IMR-90 (cell line): ENCODE results near the gene MAEL. TPM values are rescaled to one million over a fixed set of nuclear protein-coding genes. Genes with fewer than 3 reads are reported as not detected.

Experiments used
- ATAC-seq: fragments of 200-7000 bp; cut with Tn5 transposase; 2 replicates; pipeline ENCODE4 v1.9.1; 2020; ENCODE audit warnings: low read depth, mild to moderate bottlenecking, moderate library complexity
- BruUV-seq: library from RNA; stranded (reverse); fragments of 400-500 nt; replicated peaks from 2 replicates; lab custom pipeline; 2021; lab: Mats Ljungman, UMichigan
- CTCF ChIA-PET: fragments of 300-600 bp; formaldehyde crosslinking; extraction: SDS; loops from one replicate; lab custom pipeline; 2021; ENCODE audit warnings: antibody characterized with exemption; lab: Yijun Ruan, JAX
- POLR2A ChIA-PET: fragments of 300-600 bp; sonication (Branson Sonifier 250); formaldehyde crosslinking; loops from one replicate; lab custom pipeline; 2022; ENCODE audit warnings: antibody characterized with exemption; ENCODE audit not compliant: unreplicated experiment; lab: Charles Lee
- DNase-seq: peaks from one replicate; pipeline ENCODE4 v3.0.0; 2013
- H2AFZ ChIP-seq: replicated peaks from 2 replicates; pipeline ENCODE3; 2013; ENCODE audit warnings: low read length, mild to moderate bottlenecking; ENCODE audit not compliant: poor library complexity
- H2AK5ac ChIP-seq: 2 replicates; pipeline ENCODE4 v1.6.1; 2013; ENCODE audit warnings: low read depth, low read length, inconsistent platforms
- H2AK9ac ChIP-seq: replicated peaks from 2 replicates; pipeline ENCODE3; 2013; ENCODE audit warnings: mild to moderate bottlenecking, low read depth, low read length, moderate library complexity; ENCODE audit not compliant: poor library complexity
- H2BK120ac ChIP-seq: 2 replicates; pipeline ENCODE4 v1.6.1; 2013; ENCODE audit warnings: low read depth, low read length, inconsistent platforms
- H2BK15ac ChIP-seq: 3 replicates; pipeline ENCODE4 v1.6.1; 2013; ENCODE audit warnings: low read depth, low read length, inconsistent platforms
- H2BK20ac ChIP-seq: 2 replicates; pipeline ENCODE4 v1.6.1; 2013; ENCODE audit warnings: low read depth, mild to moderate bottlenecking, inconsistent platforms, low read length, moderate library complexity
- H2BK5ac ChIP-seq: 2 replicates; pipeline ENCODE4 v1.6.1; 2013; ENCODE audit warnings: mild to moderate bottlenecking, low read depth, low read length, inconsistent platforms; ENCODE audit not compliant: poor library complexity, severe bottlenecking
- H3K14ac ChIP-seq: replicated peaks from 2 replicates; pipeline ENCODE4 v1.6.1; 2013; ENCODE audit warnings: low read depth, low read length, inconsistent platforms
- H3K18ac ChIP-seq: 2 replicates; pipeline ENCODE4 v1.6.1; 2013; ENCODE audit warnings: low read depth, low read length, control low read depth
- H3K23ac ChIP-seq: 2 replicates; pipeline ENCODE4 v1.6.1; 2013; ENCODE audit warnings: low read depth, low read length, inconsistent platforms
- H3K27ac ChIP-seq: 2 replicates; pipeline ENCODE4 v1.5.1; 2013; ENCODE audit warnings: mild to moderate bottlenecking, control low read depth, low read length; ENCODE audit not compliant: insufficient read depth
- H3K27me3 ChIP-seq: 2 replicates; pipeline ENCODE4 v1.6.1; 2013; ENCODE audit warnings: low read length; ENCODE audit not compliant: control insufficient read depth, insufficient read depth
- H3K36me3 ChIP-seq: 2 replicates; pipeline ENCODE4 v1.6.1; 2013; ENCODE audit warnings: low read length, mixed read lengths; ENCODE audit not compliant: control insufficient read depth, insufficient read depth
- H3K4ac ChIP-seq: 2 replicates; pipeline ENCODE4 v1.6.1; 2013; ENCODE audit warnings: low read depth, low read length, inconsistent platforms
- H3K4me1 ChIP-seq: 2 replicates; pipeline ENCODE4 v1.6.1; 2013; ENCODE audit warnings: low read length, mixed read lengths; ENCODE audit not compliant: control insufficient read depth, insufficient read depth
- H3K4me2 ChIP-seq: 2 replicates; pipeline ENCODE4 v1.6.1; 2013; ENCODE audit warnings: low read depth, mild to moderate bottlenecking, control low read depth, low read length, moderate library complexity
- H3K4me3 ChIP-seq: 2 replicates; pipeline ENCODE4 v1.5.1; 2013; ENCODE audit warnings: low read depth, mild to moderate bottlenecking, control low read depth, low read length, moderate library complexity; ENCODE audit not compliant: insufficient read depth
- H3K56ac ChIP-seq: 2 replicates; pipeline ENCODE4 v1.6.1; 2013; ENCODE audit warnings: low read length, inconsistent platforms; ENCODE audit not compliant: insufficient read depth; ENCODE audit errors: extremely low read depth
- H3K79me1 ChIP-seq, 2 experiments: 2 replicates each; pipeline ENCODE4 v1.6.1; 2013; ENCODE audit warnings: low read length in 2 of 2, inconsistent platforms in 1 of 2, low read depth in 1 of 2
- H3K9ac ChIP-seq: 2 replicates; pipeline ENCODE4 v1.6.1; 2013; ENCODE audit warnings: low read depth, low read length, control low read depth
- H3K9me1 ChIP-seq: 2 replicates; pipeline ENCODE4 v1.6.1; 2013; ENCODE audit warnings: low read length, inconsistent platforms; ENCODE audit not compliant: insufficient read depth
- H3K9me3 ChIP-seq: 2 replicates; pipeline ENCODE4 v1.6.1; 2013; ENCODE audit warnings: low read length; ENCODE audit not compliant: control insufficient read depth, insufficient read depth
- H4K20me1 ChIP-seq: 2 replicates; pipeline ENCODE4 v1.6.1; 2013; ENCODE audit warnings: low read length, inconsistent platforms; ENCODE audit not compliant: insufficient read depth
- H4K5ac ChIP-seq: 2 replicates; pipeline ENCODE4 v1.6.1; 2013; ENCODE audit warnings: mild to moderate bottlenecking, low read depth, low read length, control low read depth
- H4K8ac ChIP-seq, 2 experiments: 2 replicates each; pipeline ENCODE4 v1.6.1; 2013; ENCODE audit warnings: low read depth in 2 of 2, low read length in 2 of 2, control low read depth in 1 of 2, inconsistent platforms in 1 of 2
- H4K91ac ChIP-seq: 2 replicates; pipeline ENCODE4 v1.6.1; 2013; ENCODE audit warnings: low read depth, low read length, inconsistent platforms; ENCODE audit not compliant: insufficient read depth
- WGBS, 2 experiments: methylation state at CpG; one replicate each; pipeline versions ENCODE4 v1.1.5 to v1.1.7; 2013; ENCODE audit warnings: missing lambda C conversion rate in 2 of 2; ENCODE audit not compliant: insufficient read length in 1 of 2; ENCODE audit errors: extremely low coverage in 2 of 2; 5-methylcytosine and 5-hydroxymethylcytosine counted together
- dilution Hi-C: fragments of 300-500 bp; cut with HindIII; formaldehyde crosslinking; loops from one replicate; pipeline ENCODE4 v1.14.3; 2018; ENCODE audit warnings: low sequenced_read_pairs; ENCODE audit not compliant: unreplicated experiment
- in situ Hi-C: fragments of 300-500 bp; cut with MboI; formaldehyde crosslinking; loops from 3 replicates; pipeline ENCODE4 v1.14.3; 2019; ENCODE audit warnings: low sequenced_read_pairs, inconsistent platforms, mixed read lengths
- intact Hi-C: fragments of 100-400 bp; cut with micrococcal nuclease; formaldehyde crosslinking; loops from 2 replicates; pipeline ENCODE4 v1.10.0; 2022
- polyA plus RNA-seq, 3 experiments: library from polyadenylated mRNA; depleted of rRNA; stranded (reverse); fragments of >200 nt; gene quantifications; 2 replicates each; pipeline ENCODE4 v1.2.3, GENCODE V29; 2012; ENCODE audit warnings: low replicate concordance in 1 of 3
- total RNA-seq: library from RNA; depleted of rRNA; stranded (reverse); fragments of >200 nt; gene quantifications from 2 replicates; pipeline ENCODE4 v1.2.3, GENCODE V29; 2012
- TF ChIP-seq, protein P1 (sequence below): conservative IDR thresholded peaks from 2 replicates; pipeline ENCODE4 v1.5.1; 2012; ENCODE audit warnings: mild to moderate bottlenecking, low read depth, low read length, improper control_type of control experiment
- TF ChIP-seq, protein P2 (sequence below): fragments of 150-350 bp; IDR thresholded peaks from 2 replicates; pipeline ENCODE4 v1.6.1; 2017; ENCODE audit warnings: mild to moderate bottlenecking, antibody characterized with exemption, low read length, low read depth

The MAEL gene
- total and polyA plus RNA-seq, 2 of the 4 experiments (the other 2 are of a cell fraction): not detected

DNA sequence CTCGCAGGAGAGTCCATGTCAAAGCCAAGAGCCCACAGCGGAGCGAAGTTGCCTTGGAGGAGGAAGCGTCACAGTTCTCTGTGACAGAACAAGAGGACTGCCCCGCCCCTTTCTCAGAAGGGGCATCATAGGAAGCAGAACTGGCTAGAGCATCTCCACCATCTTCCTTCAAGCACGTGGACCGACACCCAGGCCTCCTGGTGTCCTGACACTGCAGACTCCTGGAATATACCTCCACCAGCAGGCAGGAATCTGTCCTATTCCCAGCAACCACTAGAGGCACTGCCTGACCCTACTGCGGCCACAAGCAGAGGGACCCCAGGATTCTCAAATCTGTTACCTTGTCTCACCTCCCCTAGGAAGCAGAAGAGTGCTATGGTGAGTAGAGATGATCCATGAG, 63.3 kb downstream of the MAEL start:
- no peak overlapping the region for H3K56ac ChIP-seq
- no peak overlapping the region for H2BK5ac ChIP-seq
- H3K14ac ChIP-seq: no peak overlapping the region
- TF ChIP-seq, protein P1, sequence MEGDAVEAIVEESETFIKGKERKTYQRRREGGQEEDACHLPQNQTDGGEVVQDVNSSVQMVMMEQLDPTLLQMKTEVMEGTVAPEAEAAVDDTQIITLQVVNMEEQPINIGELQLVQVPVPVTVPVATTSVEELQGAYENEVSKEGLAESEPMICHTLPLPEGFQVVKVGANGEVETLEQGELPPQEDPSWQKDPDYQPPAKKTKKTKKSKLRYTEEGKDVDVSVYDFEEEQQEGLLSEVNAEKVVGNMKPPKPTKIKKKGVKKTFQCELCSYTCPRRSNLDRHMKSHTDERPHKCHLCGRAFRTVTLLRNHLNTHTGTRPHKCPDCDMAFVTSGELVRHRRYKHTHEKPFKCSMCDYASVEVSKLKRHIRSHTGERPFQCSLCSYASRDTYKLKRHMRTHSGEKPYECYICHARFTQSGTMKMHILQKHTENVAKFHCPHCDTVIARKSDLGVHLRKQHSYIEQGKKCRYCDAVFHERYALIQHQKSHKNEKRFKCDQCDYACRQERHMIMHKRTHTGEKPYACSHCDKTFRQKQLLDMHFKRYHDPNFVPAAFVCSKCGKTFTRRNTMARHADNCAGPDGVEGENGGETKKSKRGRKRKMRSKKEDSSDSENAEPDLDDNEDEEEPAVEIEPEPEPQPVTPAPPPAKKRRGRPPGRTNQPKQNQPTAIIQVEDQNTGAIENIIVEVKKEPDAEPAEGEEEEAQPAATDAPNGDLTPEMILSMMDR: peak; percentile 36
- TF ChIP-seq, protein P2, sequence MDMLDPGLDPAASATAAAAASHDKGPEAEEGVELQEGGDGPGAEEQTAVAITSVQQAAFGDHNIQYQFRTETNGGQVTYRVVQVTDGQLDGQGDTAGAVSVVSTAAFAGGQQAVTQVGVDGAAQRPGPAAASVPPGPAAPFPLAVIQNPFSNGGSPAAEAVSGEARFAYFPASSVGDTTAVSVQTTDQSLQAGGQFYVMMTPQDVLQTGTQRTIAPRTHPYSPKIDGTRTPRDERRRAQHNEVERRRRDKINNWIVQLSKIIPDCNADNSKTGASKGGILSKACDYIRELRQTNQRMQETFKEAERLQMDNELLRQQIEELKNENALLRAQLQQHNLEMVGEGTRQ: no peak
- 88% methylated on average over 4 of the region's 8 CpGs; no CpG with 5 or more reads in 1 of the 2 experiments for WGBS, 2 experiments
- H3K27me3 ChIP-seq: no peaks in the 10 kb centered on the region; the same call in 1 of the 2 replicates
- no peak overlapping the region for H2BK20ac ChIP-seq
- no peak overlapping the region for H4K5ac ChIP-seq
- H2AK5ac ChIP-seq: no peak overlapping the region
- H3K4me3 ChIP-seq: no peak overlapping the region
- H3K18ac ChIP-seq: no peak overlapping the region
- H3K9me3 ChIP-seq: no peaks in the 10 kb centered on the region
- H3K23ac ChIP-seq: no peak overlapping the region
- no peak overlapping the region for H3K27ac ChIP-seq
- no peaks in the 10 kb centered on the region for H3K36me3 ChIP-seq
- peaks cover 6% of the 10 kb centered on the region; the same call in 1 of the 2 replicates for H3K9me1 ChIP-seq
- in situ Hi-C loops: loop anchor here (10.0 kb wide), 2 partner anchors 138 to 578 kb away; no protein-coding TSS in a partner anchor
- H4K20me1 ChIP-seq: no peaks in the 10 kb centered on the region
- H2BK120ac ChIP-seq: no peak overlapping the region
- ATAC-seq: no peak
- H2AK9ac ChIP-seq: no peak overlapping the region
- no peak overlapping the region for H3K4me2 ChIP-seq
- H4K91ac ChIP-seq: no peak overlapping the region
- H3K4me1 ChIP-seq: no peaks in the 10 kb centered on the region
- H2AFZ ChIP-seq: no peak overlapping the region
- H3K79me1 ChIP-seq: no peaks in the 10 kb centered on the region
- no peak overlapping the region for H3K9ac ChIP-seq
- H2BK15ac ChIP-seq: no peak overlapping the region
- dilution Hi-C loops: no loop called here
- H3K4ac ChIP-seq: no peak overlapping the region
- ChIA-PET CTCF (interaction anchor here (1.1 kb wide), 1 partner anchor 8 kb away, joined by 3 read pairs; no protein-coding TSS in a partner anchor), POLR2A (no interaction called here)
- BruUV-seq: no TSS peak
- no peak overlapping the region for H4K8ac ChIP-seq
- DNase-seq: no peak
- intact Hi-C loops: no loop called here
